Stimulated activated CD8-positive, alpha-beta memory T cell treated with anti-CD3 and anti-CD28 coated beads, Interleukin-7, amount 100 ng/mL, for 24 hours (primary cell): ENCODE data around the gene SLF1.
"Not testable (repeated sequence)": the region's sequence is repeated elsewhere in the genome, so short reads cannot be mapped to it uniquely, and the experiment has no call there.

Experiments
- DNase-seq: peaks from one replicate; pipeline ENCODE4 v3.0.0-alpha.2; 2020; ENCODE audit warnings: low read depth

The SLF1 gene

GRCh38 chr5:94618493-94619328 is at the start of gene SLF1, which contains the start of gene KIAA0825:
SLF1 (plus strand) TSS chr5:94618669; CDS start chr5:94628811, 10,142 bp downstream.
KIAA0825 (minus strand) TSS chr5:94618604; CDS start chr5:94537126, 81,478 bp downstream.
- peak; percentile 81 for DNase-seq

- no peak for DNase-seq
Measured at GRCh38 chr5:94571415-94571814, 47.1 kb upstream of the SLF1 start.

- not testable (repeated sequence) for DNase-seq
Measured at GRCh38 chr5:94573349-94573748, 45.1 kb upstream of the SLF1 start.

- DNase-seq: no peak
Measured at GRCh38 chr5:94575196-94575595, 43.3 kb upstream of the SLF1 start.

- no peak for DNase-seq
Measured at GRCh38 chr5:94577466-94578245, 40.8 kb upstream of the SLF1 start.

GRCh38 chr5:94595281-94595840 is 23.1 kb upstream of the SLF1 start:
- DNase-seq: no peak

- DNase-seq: no peak
Measured at GRCh38 chr5:94613583-94613982, 4.9 kb upstream of the SLF1 start.

GRCh38 chr5:94614156-94614805 is 4.2 kb upstream of the SLF1 start:
- no peak for DNase-seq

GRCh38 chr5:94615862-94616261 is 2.6 kb upstream of the SLF1 start:
- no peak for DNase-seq

GRCh38 chr5:94618029-94618492 is 408 bp upstream of the SLF1 start:
- DNase-seq: no peak

GRCh38 chr5:94620256-94620655 is 1.8 kb downstream of the SLF1 start:
- DNase-seq: no peak

- DNase-seq: no peak
Measured at GRCh38 chr5:94621763-94622162, 3.3 kb downstream of the SLF1 start.

- DNase-seq: no peak
Measured at GRCh38 chr5:94623011-94623410, 4.5 kb downstream of the SLF1 start.

GRCh38 chr5:94623877-94624276 is 5.4 kb downstream of the SLF1 start:
- DNase-seq: no peak

GRCh38 chr5:94627191-94627590 is 8.7 kb downstream of the SLF1 start:
- no peak for DNase-seq

GRCh38 chr5:94632024-94632423 is 13.6 kb downstream of the SLF1 start:
- no peak for DNase-seq

GRCh38 chr5:94640176-94640575 is 21.7 kb downstream of the SLF1 start:
- no peak for DNase-seq

- DNase-seq: no peak
Measured at GRCh38 chr5:94645053-94645452, 26.6 kb downstream of the SLF1 start.

GRCh38 chr5:94646758-94647157 is 28.3 kb downstream of the SLF1 start:
- DNase-seq: no peak

GRCh38 chr5:94649874-94650273 is 31.4 kb downstream of the SLF1 start:
- DNase-seq: no peak

GRCh38 chr5:94658272-94658671 is 39.8 kb downstream of the SLF1 start:
- no peak for DNase-seq

GRCh38 chr5:94660506-94660905 is 42.0 kb downstream of the SLF1 start:
- DNase-seq: no peak
